Measurements from ENCODE around the gene ADAM19.
A peak's percentile ranks its signal among the peaks of the same experiment; 100 is the strongest.

Gene ADAM19

DNA sequence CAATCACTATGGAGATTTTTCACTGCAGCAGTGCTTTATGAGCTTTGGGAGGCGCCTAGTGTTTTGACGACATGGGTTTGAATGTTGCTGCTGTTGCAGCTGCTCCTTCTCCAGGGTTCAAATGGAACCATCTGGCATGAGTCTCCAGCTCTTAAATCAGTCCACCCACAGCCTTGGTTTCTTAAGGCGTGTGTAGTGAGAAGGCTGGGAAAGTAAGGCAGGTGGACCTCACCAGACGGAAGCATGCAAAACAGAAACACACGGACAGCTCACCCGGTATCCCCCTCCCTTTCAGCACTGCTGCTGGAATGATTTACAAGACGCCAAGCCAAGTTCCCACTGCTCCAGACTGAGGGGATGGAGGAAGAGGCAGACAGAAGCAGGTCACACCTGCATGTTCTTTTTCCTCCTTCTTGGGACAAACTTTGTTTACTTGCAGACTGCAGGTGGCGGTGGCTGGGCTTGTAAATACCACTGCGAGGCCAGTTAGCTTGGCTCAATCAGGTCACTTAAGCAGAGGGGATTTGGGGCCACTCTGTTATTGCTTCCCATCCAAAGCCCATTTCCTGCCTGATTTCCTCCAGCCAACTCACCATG, 47.4 kb downstream of the ADAM19 start:
- TF ChIP-seq, protein P1, sequence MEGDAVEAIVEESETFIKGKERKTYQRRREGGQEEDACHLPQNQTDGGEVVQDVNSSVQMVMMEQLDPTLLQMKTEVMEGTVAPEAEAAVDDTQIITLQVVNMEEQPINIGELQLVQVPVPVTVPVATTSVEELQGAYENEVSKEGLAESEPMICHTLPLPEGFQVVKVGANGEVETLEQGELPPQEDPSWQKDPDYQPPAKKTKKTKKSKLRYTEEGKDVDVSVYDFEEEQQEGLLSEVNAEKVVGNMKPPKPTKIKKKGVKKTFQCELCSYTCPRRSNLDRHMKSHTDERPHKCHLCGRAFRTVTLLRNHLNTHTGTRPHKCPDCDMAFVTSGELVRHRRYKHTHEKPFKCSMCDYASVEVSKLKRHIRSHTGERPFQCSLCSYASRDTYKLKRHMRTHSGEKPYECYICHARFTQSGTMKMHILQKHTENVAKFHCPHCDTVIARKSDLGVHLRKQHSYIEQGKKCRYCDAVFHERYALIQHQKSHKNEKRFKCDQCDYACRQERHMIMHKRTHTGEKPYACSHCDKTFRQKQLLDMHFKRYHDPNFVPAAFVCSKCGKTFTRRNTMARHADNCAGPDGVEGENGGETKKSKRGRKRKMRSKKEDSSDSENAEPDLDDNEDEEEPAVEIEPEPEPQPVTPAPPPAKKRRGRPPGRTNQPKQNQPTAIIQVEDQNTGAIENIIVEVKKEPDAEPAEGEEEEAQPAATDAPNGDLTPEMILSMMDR (IDR thresholded peaks at IDR 0.05; ENCODE audit: control insufficient read depth, extremely low read depth, insufficient read depth) = peak; percentile 28; the same call in 1 of the 2 replicates
- DNase-seq (ENCODE audit: low read depth) = no peak
- no peak overlapping the region for H3K4me3 ChIP-seq (ENCODE audit: low read depth, low read length)

DNA sequence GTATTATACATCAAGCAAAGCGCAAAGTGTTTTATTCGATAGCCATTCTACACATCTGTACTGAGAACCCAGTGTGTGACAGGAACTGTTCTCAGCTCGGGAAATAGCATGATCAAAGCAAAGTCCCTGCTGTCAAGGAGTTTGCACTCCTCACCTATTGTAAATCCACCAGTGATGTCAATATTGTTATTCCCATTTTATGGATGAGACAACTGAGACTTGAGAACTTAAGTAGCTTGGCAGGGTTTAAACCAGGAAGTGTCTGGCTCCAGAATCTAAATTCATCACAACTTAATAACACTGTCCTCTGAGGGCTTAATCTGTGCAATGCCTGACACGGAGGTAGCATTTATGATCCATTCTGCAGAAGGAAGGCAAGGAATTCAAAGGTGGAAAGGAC, 50.7 kb downstream of the ADAM19 start:
- no peak for DNase-seq (ENCODE audit: low read depth)
- no peak overlapping the region for H3K4me3 ChIP-seq (ENCODE audit: low read depth, low read length)
- TF ChIP-seq, protein P1 (IDR thresholded peaks at IDR 0.05; ENCODE audit: control insufficient read depth, extremely low read depth, insufficient read depth) = no peak

DNA sequence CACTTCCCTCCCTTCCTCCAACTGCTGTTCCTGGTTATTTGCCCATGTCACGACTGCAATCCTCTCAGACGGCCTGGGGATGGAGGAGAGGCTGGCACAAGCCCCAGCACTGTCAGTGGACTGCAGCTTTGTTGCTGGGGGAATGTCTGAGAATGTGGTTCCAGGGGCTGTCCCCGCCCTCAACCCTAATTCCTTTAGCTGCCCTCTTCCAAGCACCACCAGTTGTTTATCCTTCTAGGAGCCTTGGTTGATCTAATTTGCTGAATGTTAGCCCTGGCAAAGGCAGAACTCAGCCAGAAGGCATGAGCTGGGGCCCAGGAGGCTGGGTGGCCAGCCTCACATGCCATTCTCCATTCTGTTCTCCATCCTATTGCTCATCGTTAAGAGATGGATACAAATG, 51.6 kb downstream of the ADAM19 start:
- no peak for DNase-seq (ENCODE audit: low read depth)
- no peak overlapping the region for H3K4me3 ChIP-seq (ENCODE audit: low read depth, low read length)

DNA sequence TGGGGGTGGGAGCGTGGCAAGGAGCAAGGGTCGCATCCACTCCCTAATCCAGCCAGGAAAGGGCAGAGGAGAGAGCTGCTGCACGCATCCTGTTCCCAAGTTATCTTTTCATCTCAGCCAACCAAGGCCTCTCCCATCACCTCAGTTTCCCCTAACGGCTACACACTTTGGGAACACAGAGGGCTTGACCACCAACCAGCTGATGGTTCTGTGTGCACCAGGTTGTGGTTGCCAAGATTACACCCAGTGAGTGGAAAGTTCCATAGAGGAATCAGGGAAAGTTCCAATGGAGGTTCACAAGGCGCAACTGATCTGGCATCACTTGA, 53.9 kb downstream of the ADAM19 start:
- TF ChIP-seq, protein P1 (IDR thresholded peaks at IDR 0.05; ENCODE audit: control insufficient read depth, extremely low read depth, insufficient read depth) = no peak
- no peak for DNase-seq (ENCODE audit: low read depth)
- no peak overlapping the region for H3K4me3 ChIP-seq (ENCODE audit: low read depth, low read length)

More for the DNA sequence above, 51.6 kb downstream of the ADAM19 start:
- TF ChIP-seq, protein P1 (IDR thresholded peaks at IDR 0.05; ENCODE audit: control insufficient read depth, extremely low read depth, insufficient read depth) = no peak

DNA sequence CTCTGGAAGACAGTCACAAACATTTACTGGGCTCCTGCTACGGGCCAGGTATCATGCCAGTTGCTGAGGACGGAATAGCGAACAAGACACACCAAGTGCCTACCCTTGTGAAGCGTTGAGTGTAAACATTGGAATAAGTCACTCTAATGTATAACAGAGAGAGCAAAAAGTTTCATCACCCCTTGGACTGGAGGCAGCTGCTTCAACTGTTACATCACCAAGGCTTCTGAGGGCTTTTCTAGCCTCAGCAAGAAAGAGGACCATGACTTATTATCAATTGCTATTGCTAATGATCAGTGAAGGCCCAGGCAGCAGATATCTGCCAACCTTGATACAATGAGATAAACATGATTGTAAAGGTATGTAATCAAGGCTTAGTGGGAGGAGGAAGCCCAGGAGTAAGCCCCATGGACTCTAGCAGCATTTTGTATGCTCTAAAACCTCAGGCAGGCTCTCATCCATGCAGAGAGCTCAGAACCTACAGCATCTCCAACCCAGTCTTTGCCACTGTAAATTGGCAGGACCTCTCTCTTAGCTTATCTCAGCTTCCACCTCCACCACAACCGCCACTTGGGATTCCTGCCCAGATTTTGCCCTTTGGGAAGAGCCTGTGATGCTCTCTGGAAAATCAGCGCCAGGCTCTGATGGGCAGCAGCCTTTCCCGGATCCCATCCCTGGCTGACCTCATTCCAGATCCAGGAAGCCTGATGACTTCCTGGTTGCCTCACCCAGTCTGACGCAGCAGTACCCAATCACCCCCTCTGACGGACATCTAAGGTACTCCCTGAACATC, 54.5 kb downstream of the ADAM19 start:
- TF ChIP-seq, protein P1 (IDR thresholded peaks at IDR 0.05; ENCODE audit: control insufficient read depth, extremely low read depth, insufficient read depth) = no peak
- no peak for DNase-seq (ENCODE audit: low read depth)
- H3K4me3 ChIP-seq (ENCODE audit: low read depth, low read length) = no peak overlapping the region

DNA sequence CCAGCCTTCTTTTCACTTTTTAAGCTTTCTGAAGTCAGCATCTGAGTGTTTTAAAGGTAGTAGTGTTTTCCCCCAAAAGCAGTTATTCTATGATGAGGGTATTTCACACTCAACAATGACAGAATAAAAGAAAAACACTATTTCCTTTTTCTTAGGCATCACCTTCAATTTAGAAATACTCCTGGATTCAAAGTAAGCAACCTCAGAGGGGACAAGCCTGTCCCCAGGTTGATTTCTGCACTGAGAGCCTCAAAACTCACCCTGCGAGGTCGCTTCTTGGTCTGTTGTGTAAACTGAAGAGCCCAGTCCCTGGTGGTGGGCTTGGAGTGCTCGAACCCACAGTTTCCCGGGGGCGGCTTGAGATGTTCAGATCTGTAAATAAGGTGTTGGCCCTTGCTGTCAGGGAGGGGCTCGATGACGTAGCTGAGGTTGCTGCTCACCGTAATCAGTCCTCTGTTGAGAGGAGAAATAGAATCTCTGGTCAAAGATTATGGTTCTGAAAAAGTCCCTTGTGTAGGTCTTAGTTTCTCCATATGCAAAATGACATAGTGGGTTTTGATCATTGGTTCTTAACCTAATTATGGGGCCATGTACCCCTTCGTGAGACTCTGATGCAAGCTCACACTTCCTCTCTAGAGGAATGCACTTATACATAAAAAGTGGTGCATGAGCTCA, 55.9 kb downstream of the ADAM19 start:
- TF ChIP-seq, protein P1 (IDR thresholded peaks at IDR 0.05; ENCODE audit: control insufficient read depth, extremely low read depth, insufficient read depth) = no peak
- no peak overlapping the region for H3K4me3 ChIP-seq (ENCODE audit: low read depth, low read length)
- DNase-seq (ENCODE audit: low read depth) = no peak
